Measurements from ENCODE around the gene PCNX2. TPM values are rescaled to one million over a fixed set of nuclear protein-coding genes. Genes with fewer than 3 reads are reported as not detected.

Gene PCNX2
- total RNA-seq, 2 donors from 2014 or later: 24.1 to 72.1 TPM

- H3K9me3 ChIP-seq: no peaks in the 10 kb centered on the region
- 10 to 19% methylated on average over 5 of the region's 5 CpGs for WGBS, 2 donors
- DNase-seq (no peak), ATAC-seq (no peak)
- intact Hi-C loops (cut with DNase I): no loop called here
- peaks cover 27% of the 10 kb centered on the region for H3K4me1 ChIP-seq
- H3K36me3 ChIP-seq (replicated peaks in 1 of 2; ENCODE audit: insufficient read depth in 1 of 2, low read depth in 2 of 2): no peaks in the 10 kb centered on the region
- no peak for TF ChIP-seq CTCF (IDR thresholded peaks at IDR 0.05)
- no peak for TF ChIP-seq POLR2A (IDR thresholded peaks at IDR 0.05)
- H3K4me3 ChIP-seq: peak overlapping the region in 1 of 2 donors; percentile 57
- H3K27ac ChIP-seq: peak overlapping the region in 3 of 4 donors; percentile 57 to 85 (median 77)
- H3K27me3 ChIP-seq: no peaks in the 10 kb centered on the region
Observed at GRCh38 chr1:232951180-232951579, 344.3 kb downstream of the PCNX2 start.

- H3K9me3 ChIP-seq: no peaks in the 10 kb centered on the region
- peak within 1 kb of the TSS; percentile 57 to 94 for H3K4me3 ChIP-seq
- H3K36me3 ChIP-seq (replicated peaks in 1 of 2; ENCODE audit: insufficient read depth in 1 of 2, low read depth in 2 of 2): no peaks in the 10 kb centered on the region
- peaks cover 27% of the 10 kb centered on the region for H3K4me1 ChIP-seq
- peak within 1 kb of the TSS; percentile 57 to 85 (median 78) for H3K27ac ChIP-seq
- peak; percentile 97 for ATAC-seq
- peak; percentile 93 to 96 (median 96) for DNase-seq
- H3K27me3 ChIP-seq: no peaks in the 10 kb centered on the region
- WGBS, 2 donors: 0% methylated on average over 30 to 51 of the region's 56 CpGs
- TF ChIP-seq POLR2A (IDR thresholded peaks at IDR 0.05) (peak in 2 of 3 donors; percentile 61 to 69), CTCF (IDR thresholded peaks at IDR 0.05) (peak in 4 of 7 experiments; percentile 18 to 38 (median 26))
- intact Hi-C loops (cut with DNase I): no loop called here
Observed at GRCh38 chr1:232950197-232951176, 345.0 kb downstream of the PCNX2 start, which contains the start of gene NTPCR. TSS of gene NTPCR (plus strand) at chr1:232950611. CDS start at chr1:232950711, 100 bp downstream.

- Histone ChIP-seq H3K36me3 (replicated peaks in 1 of 2; ENCODE audit: insufficient read depth in 1 of 2, low read depth in 2 of 2) (no peaks in the 10 kb centered on the region), H3K4me3 (peak overlapping the region; percentile 57 to 94), H3K27me3 (no peaks in the 10 kb centered on the region), H3K4me1 (peaks cover 27% of the 10 kb centered on the region), H3K27ac (peak overlapping the region; percentile 57 to 85 (median 78)), H3K9me3 (no peaks in the 10 kb centered on the region)
- ATAC-seq (no peak), DNase-seq (no peak)
- intact Hi-C loops (cut with DNase I): loop anchor here (10.0 kb wide), 1 partner anchor 315 kb away; the partner anchor contains the start of gene SIPA1L2
- no peak for TF ChIP-seq CTCF (IDR thresholded peaks at IDR 0.05)
- no peak for TF ChIP-seq POLR2A (IDR thresholded peaks at IDR 0.05)
- WGBS, 2 donors: 75 to 82% methylated on average over 5 of the region's 5 CpGs
Observed at GRCh38 chr1:232949636-232950196, 345.8 kb downstream of the PCNX2 start.

- H3K27me3 ChIP-seq: no peaks in the 10 kb centered on the region
- TF ChIP-seq CTCF (IDR thresholded peaks at IDR 0.05): no peak
- no peak for TF ChIP-seq POLR2A (IDR thresholded peaks at IDR 0.05)
- H3K4me3 ChIP-seq: no peak overlapping the region
- WGBS, 2 donors: 64% methylated on average over 5 of the region's 5 CpGs
- DNase-seq (no peak), ATAC-seq (no peak)
- no peak overlapping the region for H3K27ac ChIP-seq
- no peaks in the 10 kb centered on the region for H3K36me3 ChIP-seq (replicated peaks in 1 of 2; ENCODE audit: insufficient read depth in 1 of 2, low read depth in 2 of 2)
- H3K4me1 ChIP-seq: no peaks in the 10 kb centered on the region
- no peaks in the 10 kb centered on the region for H3K9me3 ChIP-seq
- intact Hi-C loops (cut with DNase I): loop anchor here (10.0 kb wide), 1 partner anchor 310 kb away; the partner anchor contains the start of gene SIPA1L2
Observed at GRCh38 chr1:232944347-232944746, 351.2 kb downstream of the PCNX2 start.

Data from body of pancreas (tissue), 4 donors.